ENCODE results near the gene TNS1.

- no peak for TF ChIP-seq CTCF (IDR thresholded peaks at IDR 0.05; ENCODE audit: insufficient read depth, low read depth, low read length)
- TF ChIP-seq EZH2 (IDR thresholded peaks at IDR 0.05; ENCODE audit: insufficient read depth, low read length): no peak
These were observed 138.9 kb downstream of the TNS1 start for GRCh38 chr2:217863883-217864282.
